OCI-LY1 (cell line): ENCODE measurements around the gene ST6GAL1.

ENCODE experiments used
- EZH2 ChIP-seq: fragments of 200-600 bp; sonication (generic), shearing (Covaris generic); IDR thresholded peaks from 2 replicates; pipeline ENCODE4 v1.8.0; 2017; ENCODE audit warnings: borderline replicate concordance, mixed run types, mild to moderate bottlenecking, antibody characterized with exemption, low read length, moderate library complexity, mixed read lengths
- TF ChIP-seq, protein P1 (sequence below): fragments of 200-600 bp; sonication (generic), shearing (Covaris generic); IDR thresholded peaks from 2 replicates; pipeline ENCODE4 v1.5.1; 2017; ENCODE audit warnings: mild to moderate bottlenecking, antibody characterized with exemption, low read length, moderate library complexity, mixed read lengths

DNA sequence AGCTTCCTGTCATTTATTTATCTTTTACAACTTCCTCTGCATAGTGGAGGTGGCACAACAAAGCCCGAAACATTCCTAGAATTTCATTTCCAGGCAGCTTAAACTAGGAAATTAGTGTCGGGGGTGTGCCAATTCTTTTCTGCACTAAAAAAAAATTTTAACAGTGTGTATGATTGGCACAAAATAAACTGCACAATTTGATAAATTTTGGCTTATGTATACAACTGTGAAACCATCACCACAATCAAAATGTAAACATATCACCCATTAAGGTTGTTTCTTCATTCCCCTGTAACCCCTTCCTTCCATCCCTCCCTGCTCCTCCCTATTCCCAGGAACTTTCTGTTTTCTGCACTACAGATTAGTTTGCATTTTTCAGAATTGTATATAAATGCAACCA, 154.3 kb downstream of the ST6GAL1 start:
- TF ChIP-seq, protein P1, sequence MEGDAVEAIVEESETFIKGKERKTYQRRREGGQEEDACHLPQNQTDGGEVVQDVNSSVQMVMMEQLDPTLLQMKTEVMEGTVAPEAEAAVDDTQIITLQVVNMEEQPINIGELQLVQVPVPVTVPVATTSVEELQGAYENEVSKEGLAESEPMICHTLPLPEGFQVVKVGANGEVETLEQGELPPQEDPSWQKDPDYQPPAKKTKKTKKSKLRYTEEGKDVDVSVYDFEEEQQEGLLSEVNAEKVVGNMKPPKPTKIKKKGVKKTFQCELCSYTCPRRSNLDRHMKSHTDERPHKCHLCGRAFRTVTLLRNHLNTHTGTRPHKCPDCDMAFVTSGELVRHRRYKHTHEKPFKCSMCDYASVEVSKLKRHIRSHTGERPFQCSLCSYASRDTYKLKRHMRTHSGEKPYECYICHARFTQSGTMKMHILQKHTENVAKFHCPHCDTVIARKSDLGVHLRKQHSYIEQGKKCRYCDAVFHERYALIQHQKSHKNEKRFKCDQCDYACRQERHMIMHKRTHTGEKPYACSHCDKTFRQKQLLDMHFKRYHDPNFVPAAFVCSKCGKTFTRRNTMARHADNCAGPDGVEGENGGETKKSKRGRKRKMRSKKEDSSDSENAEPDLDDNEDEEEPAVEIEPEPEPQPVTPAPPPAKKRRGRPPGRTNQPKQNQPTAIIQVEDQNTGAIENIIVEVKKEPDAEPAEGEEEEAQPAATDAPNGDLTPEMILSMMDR = no peak
- no peak for TF ChIP-seq EZH2
